ENCODE data around the gene SIN3B. TPM values are rescaled to one million over a fixed set of nuclear protein-coding genes. Genes with fewer than 3 reads are reported as not detected.

Gene SIN3B
- total and polyA plus RNA-seq, 2 donors (not counting 1 experiment from before 2014, with no cell fraction given) = 118 to 138 TPM

- Histone ChIP-seq H3K4me1 (ENCODE audit: control insufficient read depth in 2 of 2, insufficient read depth in 2 of 2, low read length in 2 of 2) (no peaks in the 10 kb centered on the region), H3K9me3 (ENCODE audit: control extremely low read depth in 1 of 3, control insufficient read depth in 2 of 3, insufficient read depth in 1 of 3, low read length in 2 of 3) (no peaks in the 10 kb centered on the region), H3K4me3 (ENCODE audit: control extremely low read depth in 1 of 5, extremely low read depth in 1 of 5, insufficient read depth in 1 of 5, low read depth in 2 of 5, low read length in 4 of 5) (no peak overlapping the region), H3K36me3 (replicated peaks in 1 of 2; ENCODE audit: control extremely low read depth in 1 of 2, control insufficient read depth in 1 of 2, extremely low read depth in 1 of 2, insufficient read depth in 2 of 2, low read length in 1 of 2) (peaks cover 0 to 71% of the 10 kb centered on the region in 2 experiments), H3K27ac (ENCODE audit: low read length in 2 of 2) (no peak overlapping the region), H3K27me3 (replicated peaks in 1 of 4; ENCODE audit: control extremely low read depth in 1 of 4, control insufficient read depth in 3 of 4, insufficient read depth in 4 of 4, low read length in 3 of 4) (no peaks in the 10 kb centered on the region), H3K79me2 (ENCODE audit: control insufficient read depth, insufficient read depth, low read length) (peaks cover 53% of the 10 kb centered on the region), H2AFZ (ENCODE audit: insufficient read depth, low read depth, low read length, poor library complexity, severe bottlenecking) (no peak overlapping the region), H4K20me1 (ENCODE audit: control insufficient read depth, insufficient read depth, low read length, poor library complexity, severe bottlenecking) (peaks cover 17% of the 10 kb centered on the region), H3K4me2 (replicated peaks; ENCODE audit: low read depth, low read length, poor library complexity, severe bottlenecking) (no peak overlapping the region), H3K9ac (ENCODE audit: low read length) (no peak overlapping the region)
- H3K9me3 Mint-ChIP-seq (ENCODE audit: insufficient read depth) = no peaks in the 10 kb centered on the region
- intact Hi-C loops (cut with micrococcal nuclease) = no loop called here
- WGBS (ENCODE audit: insufficient coverage) = 99% methylated on average over 29 of the region's 30 CpGs
- CTCF ChIA-PET = no interaction called here
- TF ChIP-seq EZH2 (IDR thresholded peaks at IDR 0.05; ENCODE audit: borderline replicate concordance, insufficient read depth, low read depth, low read length, poor library complexity, severe bottlenecking) = no peak
- TF ChIP-seq, protein P1, sequence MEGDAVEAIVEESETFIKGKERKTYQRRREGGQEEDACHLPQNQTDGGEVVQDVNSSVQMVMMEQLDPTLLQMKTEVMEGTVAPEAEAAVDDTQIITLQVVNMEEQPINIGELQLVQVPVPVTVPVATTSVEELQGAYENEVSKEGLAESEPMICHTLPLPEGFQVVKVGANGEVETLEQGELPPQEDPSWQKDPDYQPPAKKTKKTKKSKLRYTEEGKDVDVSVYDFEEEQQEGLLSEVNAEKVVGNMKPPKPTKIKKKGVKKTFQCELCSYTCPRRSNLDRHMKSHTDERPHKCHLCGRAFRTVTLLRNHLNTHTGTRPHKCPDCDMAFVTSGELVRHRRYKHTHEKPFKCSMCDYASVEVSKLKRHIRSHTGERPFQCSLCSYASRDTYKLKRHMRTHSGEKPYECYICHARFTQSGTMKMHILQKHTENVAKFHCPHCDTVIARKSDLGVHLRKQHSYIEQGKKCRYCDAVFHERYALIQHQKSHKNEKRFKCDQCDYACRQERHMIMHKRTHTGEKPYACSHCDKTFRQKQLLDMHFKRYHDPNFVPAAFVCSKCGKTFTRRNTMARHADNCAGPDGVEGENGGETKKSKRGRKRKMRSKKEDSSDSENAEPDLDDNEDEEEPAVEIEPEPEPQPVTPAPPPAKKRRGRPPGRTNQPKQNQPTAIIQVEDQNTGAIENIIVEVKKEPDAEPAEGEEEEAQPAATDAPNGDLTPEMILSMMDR (IDR thresholded peaks at IDR 0.05) = no peak
- POLR2A ChIA-PET = no interaction called here
- peaks cover 6% of the 10 kb centered on the region for H3K4me1 Mint-ChIP-seq
- ATAC-seq (ENCODE audit: low read depth) (no peak), DNase-seq (no peak)
- H3K27ac Mint-ChIP-seq = no peak overlapping the region
- no peak overlapping the region for H3K4me3 Mint-ChIP-seq
- no peaks in the 10 kb centered on the region for H3K27me3 Mint-ChIP-seq
Observed at GRCh38 chr19:16869331-16869972, 40.3 kb downstream of the SIN3B start.

DNA sequence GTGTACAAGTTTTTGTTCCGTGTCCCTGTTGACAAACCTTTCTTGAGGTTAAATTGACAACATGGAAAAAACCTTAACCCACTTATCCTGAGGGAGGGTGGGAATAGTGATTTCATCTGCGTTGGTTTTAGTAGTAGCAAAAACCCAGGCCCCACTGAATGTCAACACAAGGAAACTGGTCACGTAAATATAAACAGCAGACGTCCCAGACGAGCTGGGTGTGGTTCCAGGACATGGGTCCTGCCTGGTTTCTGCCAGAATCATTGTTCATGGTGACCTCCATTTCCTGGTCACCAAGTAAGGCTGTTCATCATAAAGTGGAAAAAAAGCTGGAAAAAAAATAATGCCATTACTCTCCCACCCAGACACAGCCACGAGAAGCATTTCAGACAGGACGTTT lies 42.7 kb downstream of the SIN3B start:
- ChIA-PET POLR2A (no interaction called here), CTCF (no interaction called here)
- TF ChIP-seq EZH2 (IDR thresholded peaks at IDR 0.05; ENCODE audit: borderline replicate concordance, insufficient read depth, low read depth, low read length, poor library complexity, severe bottlenecking) = no peak
- TF ChIP-seq, protein P1 (IDR thresholded peaks at IDR 0.05) = no peak
- Mint-ChIP-seq H3K27ac (no peak overlapping the region), H3K4me1 (peaks cover 20% of the 10 kb centered on the region), H3K27me3 (no peaks in the 10 kb centered on the region), H3K9me3 (ENCODE audit: insufficient read depth) (no peaks in the 10 kb centered on the region), H3K4me3 (no peak overlapping the region)
- H3K4me1 ChIP-seq (ENCODE audit: control insufficient read depth in 2 of 2, insufficient read depth in 2 of 2, low read length in 2 of 2) = no peaks in the 10 kb centered on the region
- ATAC-seq (ENCODE audit: low read depth) = no peak
- no peak for DNase-seq
- no peak overlapping the region for H3K27ac ChIP-seq (ENCODE audit: low read length in 2 of 2)
- no peak overlapping the region for H3K4me2 ChIP-seq (replicated peaks; ENCODE audit: low read depth, low read length, poor library complexity, severe bottlenecking)
- H3K79me2 ChIP-seq (ENCODE audit: control insufficient read depth, insufficient read depth, low read length) = peaks cover 63% of the 10 kb centered on the region
- no peak overlapping the region for H3K4me3 ChIP-seq (ENCODE audit: control extremely low read depth in 1 of 5, extremely low read depth in 1 of 5, insufficient read depth in 1 of 5, low read depth in 2 of 5, low read length in 4 of 5)
- intact Hi-C loops (cut with micrococcal nuclease) = no loop called here
- H2AFZ ChIP-seq (ENCODE audit: insufficient read depth, low read depth, low read length, poor library complexity, severe bottlenecking) = no peak overlapping the region
- peaks cover 0 to 10% (median 0%) of the 10 kb centered on the region in 3 donors for H3K9me3 ChIP-seq (ENCODE audit: control extremely low read depth in 1 of 3, control insufficient read depth in 2 of 3, insufficient read depth in 1 of 3, low read length in 2 of 3)
- H4K20me1 ChIP-seq (ENCODE audit: control insufficient read depth, insufficient read depth, low read length, poor library complexity, severe bottlenecking) = peaks cover 24% of the 10 kb centered on the region
- H3K36me3 ChIP-seq (replicated peaks in 1 of 2; ENCODE audit: control extremely low read depth in 1 of 2, control insufficient read depth in 1 of 2, extremely low read depth in 1 of 2, insufficient read depth in 2 of 2, low read length in 1 of 2) = peaks cover 0 to 64% of the 10 kb centered on the region in 2 experiments
- H3K9ac ChIP-seq (ENCODE audit: low read length) = no peak overlapping the region
- no peaks in the 10 kb centered on the region for H3K27me3 ChIP-seq (replicated peaks in 1 of 4; ENCODE audit: control extremely low read depth in 1 of 4, control insufficient read depth in 3 of 4, insufficient read depth in 4 of 4, low read length in 3 of 4)
- WGBS (ENCODE audit: insufficient coverage) = 100% methylated on average over 3 of the region's 7 CpGs

Measured in B cell (primary cell).